Mesenteric fat pad (tissue), 1 donor: Measurements from ENCODE around the gene ATG13. TPM values are rescaled to one million over a fixed set of nuclear protein-coding genes. Genes with fewer than 3 reads are reported as not detected.
"Not testable (repeated sequence)": the region's sequence is repeated elsewhere in the genome, so short reads cannot be mapped to it uniquely, and the experiment has no call there.

Experiments used
- DNase-seq: peaks from one replicate; pipeline ENCODE4 v3.0.0-alpha.2; 2020; ENCODE audit warnings: low spot score
- total RNA-seq: library from RNA; stranded (reverse); fragmentation: NEBNext Ultra II Directional; extraction: Animal tissue kit (Norgen Biotek cat#: 25700); gene quantifications from one replicate; pipeline ENCODE4 v1.2.1, GENCODE V29; 2021
- donor health status: DM: yes; HTN: yes; CAD: no.

ATG13 gene
- total RNA-seq, 1 donor from 2014 or later: 49.7 TPM

DNA sequence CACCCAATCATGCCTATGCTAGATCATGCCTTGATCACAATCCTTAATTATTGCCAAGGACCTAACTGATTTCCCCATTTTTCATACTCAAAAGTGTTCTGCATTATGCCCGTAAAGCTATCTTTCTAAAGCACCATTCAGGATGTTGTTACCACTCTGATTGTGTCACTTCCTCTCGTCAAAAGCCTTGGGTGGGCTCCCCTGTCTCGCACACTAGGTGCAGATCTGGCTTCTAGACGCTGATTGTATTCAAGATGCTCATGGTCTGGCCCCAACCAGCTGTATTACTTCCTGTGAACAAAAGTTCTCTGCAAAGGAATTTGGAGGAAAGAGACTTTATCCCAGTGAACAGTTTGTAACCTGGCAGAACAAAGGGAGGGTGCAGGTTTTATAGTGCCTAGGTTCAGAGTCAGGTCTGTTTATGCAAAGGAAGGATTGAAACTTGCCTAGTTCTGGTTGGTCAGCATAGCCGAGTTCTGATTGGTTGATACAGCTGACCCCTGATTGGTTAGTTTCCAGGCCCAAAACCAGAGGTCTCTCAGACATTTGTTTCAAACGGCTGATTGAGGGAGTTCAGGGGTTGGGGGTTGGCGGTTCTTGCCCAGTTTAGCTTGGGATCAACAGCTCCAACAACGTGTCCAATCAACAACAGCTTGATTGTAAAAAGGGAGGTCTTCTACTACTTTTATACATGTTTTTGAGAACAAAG lies 25.4 kb downstream of the ATG13 start:
- no peak for DNase-seq

DNA sequence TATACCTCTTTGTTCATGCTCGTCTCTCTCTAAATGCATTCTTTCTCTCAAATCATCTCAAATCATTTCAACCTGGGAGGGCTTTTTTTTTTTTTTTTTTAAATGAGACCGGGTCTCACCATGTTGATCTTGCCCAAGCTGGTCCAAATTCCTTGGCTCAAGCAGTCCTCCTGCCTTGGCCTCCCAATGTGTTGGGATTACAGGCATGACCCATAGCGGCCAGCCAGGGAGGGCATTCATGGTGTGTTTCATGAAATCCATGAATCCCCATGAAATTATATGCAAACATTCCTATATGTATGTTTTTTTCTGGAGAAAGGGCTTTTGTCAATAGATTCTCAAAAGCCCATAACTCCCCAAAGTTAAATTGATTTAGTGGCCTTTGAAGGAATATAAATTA lies 26.2 kb downstream of the ATG13 start:
- DNase-seq: no peak

DNA sequence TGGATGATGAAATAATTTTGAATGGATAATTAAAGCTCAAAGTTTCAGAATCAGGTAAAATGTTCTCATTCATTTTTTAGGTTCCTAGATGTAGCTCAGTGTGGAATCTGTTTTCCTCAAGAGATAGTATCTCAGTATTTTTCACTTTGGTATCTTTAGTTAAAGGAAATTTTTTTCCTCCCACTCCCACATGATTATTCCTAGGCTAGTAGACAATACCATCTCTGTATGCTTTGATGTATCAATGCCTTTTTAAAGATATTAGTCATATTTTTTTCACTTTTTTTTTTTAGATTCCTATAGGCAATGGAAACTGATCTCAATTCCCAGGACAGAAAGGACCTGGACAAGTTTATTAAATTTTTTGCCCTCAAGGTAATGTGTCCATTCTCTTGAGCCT lies 26.6 kb downstream of the ATG13 start:
- DNase-seq: no peak

DNA sequence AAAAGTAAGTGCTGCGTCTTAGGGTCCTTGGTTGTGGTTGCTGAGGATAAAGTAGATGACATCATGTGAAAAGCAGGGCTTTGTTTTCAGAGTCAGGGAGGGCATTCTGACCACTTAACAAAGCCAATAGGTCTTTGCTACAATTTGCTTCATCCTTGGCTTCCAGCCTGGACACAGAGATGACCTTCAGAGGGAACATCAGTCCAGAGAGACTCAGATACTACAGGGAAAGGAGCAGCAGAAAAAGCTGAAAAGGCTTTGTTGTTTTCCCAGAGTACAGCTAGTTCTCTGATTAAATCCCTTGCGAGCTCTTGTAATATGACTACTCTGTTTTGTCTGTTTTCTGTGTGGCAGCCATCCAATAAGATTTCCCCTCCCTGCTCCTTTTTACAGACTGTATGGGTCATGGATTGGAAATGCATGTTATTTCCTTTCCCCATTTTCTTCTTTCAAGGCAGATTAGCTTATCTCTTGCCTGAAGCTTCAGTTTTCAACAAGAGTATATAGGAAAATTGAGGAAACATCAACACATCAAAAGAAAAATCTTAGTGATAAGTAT lies 31.9 kb downstream of the ATG13 start:
- DNase-seq: no peak

DNA sequence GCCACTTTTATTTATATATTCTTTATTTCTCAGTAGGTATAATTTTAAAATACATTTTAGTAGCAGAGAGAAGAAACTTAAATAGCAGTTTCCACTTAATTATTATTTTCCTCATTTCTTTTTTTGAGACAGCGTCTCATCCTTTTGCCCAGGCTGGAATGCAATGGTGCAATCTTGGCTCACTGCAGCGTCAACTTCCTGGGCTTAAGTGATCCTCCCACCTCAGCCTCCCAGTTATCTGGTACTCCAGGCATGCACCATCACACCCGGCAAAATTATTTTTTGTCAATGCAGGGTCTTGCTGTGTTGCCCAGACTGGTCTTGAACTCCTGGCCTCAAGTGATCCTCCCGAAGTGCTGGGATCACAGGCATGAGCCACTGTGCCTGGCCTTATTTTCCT lies 38.3 kb downstream of the ATG13 start:
- no peak for DNase-seq

DNA sequence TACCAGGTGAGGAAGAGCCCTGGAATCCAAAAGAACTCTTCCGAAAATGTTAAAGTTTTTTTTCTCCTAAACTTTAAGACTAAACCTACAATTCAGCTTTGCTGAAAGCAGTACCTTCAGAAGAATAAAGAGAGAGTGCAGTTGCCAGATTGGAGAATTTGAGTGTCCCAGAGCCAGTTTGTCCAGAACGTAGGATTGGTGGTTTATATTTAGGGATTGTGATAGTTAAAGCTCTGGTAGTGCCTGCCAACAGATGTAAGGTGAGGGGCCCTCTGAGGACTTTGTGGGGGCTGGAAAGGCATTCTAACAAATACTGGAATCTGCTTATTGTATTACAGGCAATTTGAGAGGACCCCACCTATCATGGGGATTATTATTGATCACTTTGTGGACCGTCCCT lies 39.8 kb downstream of the ATG13 start:
- DNase-seq: no peak

DNA sequence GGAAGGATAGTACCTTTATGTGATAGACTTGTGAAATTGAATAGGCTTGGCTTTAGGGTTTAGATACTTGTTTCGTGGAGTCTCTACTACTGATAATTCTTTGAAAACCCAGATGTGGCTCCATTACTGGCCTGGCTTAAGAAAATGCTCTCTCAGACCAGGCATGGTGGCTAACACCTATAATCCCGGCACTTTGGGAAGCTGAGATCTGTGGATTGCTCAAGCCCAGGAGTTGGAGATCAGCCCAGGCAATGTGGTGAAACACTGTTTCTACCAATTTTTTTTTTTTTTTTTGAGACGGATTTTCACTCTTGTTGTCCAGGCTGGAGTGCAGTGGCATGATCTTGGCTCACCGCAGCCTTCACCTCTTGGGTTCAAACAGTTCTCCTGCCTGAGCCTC lies 40.9 kb downstream of the ATG13 start:
- no peak for DNase-seq

DNA sequence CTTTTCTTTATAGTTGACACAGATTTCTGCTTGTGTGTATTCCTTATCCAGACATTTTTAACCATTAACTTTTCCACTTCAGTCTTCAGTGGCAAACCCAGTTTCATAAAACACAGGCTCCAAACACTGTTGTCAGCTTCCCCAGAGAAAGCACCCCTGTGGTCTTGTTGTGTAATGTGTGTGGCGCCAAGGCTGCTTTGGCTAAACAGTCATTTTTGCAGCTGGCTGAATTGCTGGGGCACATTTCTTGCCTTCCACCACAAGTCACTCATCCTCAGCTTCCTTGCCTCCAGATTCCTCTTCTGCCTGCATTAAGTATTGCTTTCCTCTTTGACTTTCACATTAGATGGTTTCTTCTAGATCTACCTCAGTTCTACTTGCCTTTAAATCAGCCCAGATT lies 42.6 kb downstream of the ATG13 start:
- no peak for DNase-seq

DNA sequence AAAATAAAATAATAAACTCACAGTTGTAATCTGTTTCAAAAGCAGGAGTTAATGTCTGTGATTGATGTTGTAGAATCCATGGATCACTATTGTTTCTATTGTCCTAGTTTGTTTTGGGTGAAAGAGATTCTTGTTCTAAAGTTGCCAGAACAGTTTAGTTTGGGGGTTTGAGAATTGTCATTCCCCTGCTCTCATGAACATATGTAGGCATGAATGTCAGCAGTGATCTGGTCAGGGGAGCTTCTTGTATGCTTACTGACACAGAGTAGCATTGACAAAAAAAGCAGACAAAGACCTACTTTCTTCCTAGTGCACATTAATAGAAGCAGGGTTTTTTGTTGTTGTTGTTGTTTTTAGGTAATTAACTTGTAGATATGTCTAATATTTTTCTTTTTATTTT lies 44.5 kb downstream of the ATG13 start:
- DNase-seq: no peak

DNA sequence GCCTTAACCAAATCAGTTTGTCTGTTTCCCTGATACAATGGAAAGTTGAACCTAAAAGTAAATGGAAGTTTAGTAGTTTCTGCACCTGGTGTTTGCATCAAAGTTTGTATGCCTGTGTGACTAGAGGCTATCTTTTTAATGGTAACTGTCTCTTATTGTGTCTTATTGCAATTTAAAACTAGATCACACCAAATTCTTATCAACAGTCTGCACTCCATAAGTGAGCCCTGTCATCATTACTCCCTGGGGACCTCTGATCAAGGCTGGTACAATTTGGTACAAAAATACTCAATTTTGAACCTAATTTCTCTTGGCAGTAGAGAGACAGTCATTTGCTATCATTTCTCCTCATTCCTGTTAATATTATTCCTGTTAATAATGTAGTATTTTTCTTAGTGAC lies 45.0 kb downstream of the ATG13 start:
- no peak for DNase-seq

DNA sequence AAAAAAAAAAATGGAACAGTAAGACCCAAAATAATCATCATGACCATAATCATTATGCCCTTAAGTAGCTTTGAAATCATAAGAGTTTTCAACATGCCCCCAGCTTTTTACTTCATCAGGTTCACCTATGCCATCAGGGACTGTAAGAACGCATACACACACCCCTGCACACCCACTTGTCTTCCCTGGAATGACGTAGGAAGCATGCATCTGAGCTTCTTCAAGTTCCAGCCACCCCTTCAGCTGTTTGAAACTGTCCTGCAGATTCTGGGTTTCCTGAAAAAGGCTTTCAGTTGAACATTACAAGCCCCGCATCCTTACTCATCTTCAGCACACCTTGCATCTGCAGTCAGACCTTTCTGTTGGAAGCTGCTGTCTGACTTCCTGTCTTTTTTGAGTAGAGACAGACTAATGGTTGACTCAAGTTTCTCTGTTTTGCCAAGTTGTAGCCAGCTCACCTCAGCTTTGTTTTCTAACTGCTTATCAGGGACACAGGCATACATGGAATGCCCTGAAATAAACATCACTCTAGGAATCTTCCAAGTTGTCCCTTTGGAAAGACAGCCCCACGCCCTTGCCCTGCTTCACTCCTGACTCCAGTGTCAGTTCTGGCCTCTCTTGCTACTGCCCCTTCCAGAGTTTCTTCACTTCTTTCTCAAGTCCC lies 46.1 kb downstream of the ATG13 start:
- no peak for DNase-seq

DNA sequence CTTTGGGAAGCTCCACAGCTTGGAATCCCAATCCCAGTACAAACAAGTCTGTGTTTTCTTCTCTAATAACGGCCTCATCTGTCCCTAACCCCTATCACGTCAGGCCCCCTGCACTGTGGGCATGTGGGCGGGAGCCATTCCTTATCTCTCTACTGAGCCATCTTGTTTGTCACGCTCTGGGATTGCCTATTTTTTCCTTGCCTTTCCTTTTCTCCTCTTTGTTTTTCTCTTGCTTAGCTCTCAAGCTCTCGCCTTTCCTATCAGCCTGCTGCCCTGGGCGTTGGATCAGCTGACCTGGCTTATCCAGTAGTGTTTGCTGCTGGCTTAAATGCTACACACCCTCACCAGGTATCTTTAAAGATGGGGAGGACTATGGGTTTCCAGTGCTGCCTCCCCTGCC lies 47.3 kb downstream of the ATG13 start:
- DNase-seq: no peak

DNA sequence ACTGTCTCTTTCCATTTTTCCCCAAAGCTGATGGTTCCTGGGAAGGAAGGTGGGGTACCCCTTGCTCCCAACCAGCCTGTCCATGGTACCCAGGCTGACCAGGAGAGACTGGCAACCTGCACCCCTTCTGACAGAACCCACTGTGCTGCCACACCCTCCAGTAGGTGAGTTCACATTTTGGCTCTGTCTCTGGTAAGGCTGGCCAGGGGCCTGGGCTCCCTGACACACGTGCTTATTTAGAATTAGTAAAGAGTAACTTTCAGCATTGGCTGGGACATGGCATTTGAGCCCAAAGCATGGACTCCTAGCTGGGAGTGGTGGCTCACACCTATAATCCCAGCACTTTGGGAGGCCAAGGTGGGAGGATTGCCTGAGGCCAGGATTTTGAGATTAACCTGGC lies 48.0 kb downstream of the ATG13 start:
- DNase-seq: peak; percentile 57

DNA sequence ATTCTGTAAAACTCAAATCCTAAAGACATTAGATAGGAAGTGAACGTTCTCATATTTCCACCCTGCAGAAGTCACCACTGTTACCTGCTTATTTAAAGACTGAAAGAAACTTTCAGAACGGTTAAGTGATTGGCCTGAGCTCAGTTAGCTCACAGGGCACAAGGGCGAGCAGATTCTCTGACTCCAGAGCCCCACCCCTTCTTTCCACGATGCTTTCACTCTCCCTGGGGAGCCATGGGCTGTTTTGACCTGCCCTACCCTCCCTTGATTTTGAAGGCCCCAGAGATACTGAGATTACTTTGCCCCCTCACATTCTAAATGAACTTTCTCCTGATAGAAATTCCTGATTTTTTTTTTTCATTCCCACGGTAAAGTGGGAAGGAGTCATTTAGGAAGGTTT lies 49.2 kb downstream of the ATG13 start:
- peak; percentile 55 for DNase-seq

DNA sequence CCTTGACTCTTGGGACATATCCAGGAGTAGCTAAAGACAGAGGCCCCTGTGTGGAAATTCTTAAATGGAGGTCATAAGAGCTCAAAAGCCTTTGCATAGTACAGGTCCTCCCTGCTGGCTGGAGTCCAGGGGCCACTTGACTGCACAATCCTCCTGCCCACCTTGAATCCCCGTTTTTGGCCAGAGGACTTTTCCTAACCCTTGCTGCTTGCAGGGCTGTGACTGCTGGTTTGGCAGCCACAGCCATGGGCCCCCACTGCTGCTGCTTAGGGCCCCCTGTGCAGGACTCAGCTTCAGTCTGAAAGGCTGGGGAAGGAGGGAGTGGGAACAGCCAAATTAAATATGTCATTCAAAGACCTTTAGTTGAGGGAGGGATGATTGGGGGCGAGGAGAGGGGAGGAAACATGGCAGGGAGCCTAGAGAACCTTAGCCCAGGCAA lies 49.7 kb downstream of the ATG13 start:
- DNase-seq: peak; percentile 37

DNA sequence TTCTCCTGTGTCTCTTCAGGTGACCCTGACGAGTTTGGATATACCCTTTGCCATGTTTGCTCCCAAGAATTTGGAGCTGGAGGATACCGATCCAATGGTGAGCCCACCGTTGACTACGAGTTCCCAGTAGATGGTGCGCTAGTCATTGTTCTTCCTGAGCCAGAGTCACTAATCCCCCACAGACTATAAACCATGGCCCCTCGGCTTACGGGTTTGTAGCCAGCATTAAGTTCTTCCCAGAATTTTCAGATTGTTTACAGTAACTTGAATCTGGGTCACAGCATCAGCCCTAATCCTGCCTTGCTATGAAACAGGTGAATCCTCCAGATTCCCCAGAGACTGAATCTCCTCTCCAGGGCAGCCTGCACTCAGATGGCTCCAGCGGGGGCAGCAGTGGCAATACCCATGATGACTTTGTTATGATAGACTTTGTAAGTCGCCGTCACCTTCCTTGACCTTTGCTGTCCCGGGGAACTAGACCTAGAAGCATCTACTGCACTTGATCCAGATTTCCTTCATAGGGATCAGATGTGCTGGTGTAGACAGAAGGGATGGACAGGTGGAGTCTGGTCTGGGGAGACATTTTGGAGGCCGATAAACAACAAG lies 51.2 kb downstream of the ATG13 start:
- DNase-seq: peak; percentile 77

DNA sequence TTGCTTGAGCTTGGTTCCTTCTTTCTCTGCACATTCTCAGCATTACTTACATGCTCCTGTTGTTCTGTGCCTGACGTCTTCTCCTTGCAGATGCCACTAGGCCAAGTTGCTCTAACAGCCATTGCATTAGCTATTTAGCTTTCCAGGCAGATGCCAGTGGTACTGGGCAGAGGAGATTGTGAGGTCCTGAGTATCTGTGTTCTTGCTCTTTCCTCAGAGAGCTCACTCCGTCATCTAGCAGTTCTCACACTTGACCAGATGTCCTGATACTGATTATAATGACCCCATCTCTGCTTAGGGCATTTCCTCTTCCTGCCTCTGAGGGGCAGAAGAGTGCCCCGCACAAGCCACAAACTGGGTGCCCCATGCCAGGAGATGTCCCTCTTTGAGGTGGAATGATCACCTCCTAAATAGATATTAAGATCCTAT lies 52.4 kb downstream of the ATG13 start:
- DNase-seq: peak; percentile 37

DNA sequence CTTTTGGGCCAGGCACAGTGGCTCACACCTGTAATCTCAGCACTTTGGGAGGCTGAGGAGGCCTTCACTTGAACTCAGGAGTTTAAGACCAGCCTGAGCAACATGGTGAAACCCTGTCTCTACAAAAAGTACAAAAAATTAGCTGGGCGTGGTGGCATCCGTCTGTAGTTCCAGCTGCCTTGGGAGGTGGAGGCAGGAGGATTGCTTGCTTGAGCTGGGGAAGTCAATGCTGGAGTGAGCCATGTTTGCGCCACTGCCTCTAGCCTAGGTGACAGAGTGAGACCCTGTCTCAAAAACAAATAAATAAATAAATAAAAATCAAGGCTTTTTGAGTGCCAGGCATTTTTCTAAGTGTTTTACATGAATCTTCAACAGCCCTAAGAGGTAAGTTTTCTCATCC lies 53.2 kb downstream of the ATG13 start:
- not testable (repeated sequence) for DNase-seq

DNA sequence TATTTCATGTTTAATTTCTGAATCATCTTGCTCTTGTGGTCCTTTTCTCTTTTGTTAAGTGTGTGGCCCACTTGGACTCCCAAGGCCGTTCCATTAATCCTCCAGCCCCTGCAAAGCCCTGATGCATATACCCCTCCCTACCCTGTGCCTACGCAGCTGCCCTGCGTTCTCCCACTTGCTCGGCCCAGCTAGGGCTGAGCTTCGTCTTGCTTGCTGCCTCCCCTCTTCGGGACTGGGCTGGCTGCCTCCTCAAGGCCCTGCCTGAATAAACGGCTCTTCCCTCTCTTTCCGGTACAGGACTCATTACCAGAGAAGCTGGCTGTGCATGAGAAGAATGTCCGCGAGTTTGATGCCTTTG lies 54.6 kb downstream of the ATG13 start:
- DNase-seq: no peak

DNA sequence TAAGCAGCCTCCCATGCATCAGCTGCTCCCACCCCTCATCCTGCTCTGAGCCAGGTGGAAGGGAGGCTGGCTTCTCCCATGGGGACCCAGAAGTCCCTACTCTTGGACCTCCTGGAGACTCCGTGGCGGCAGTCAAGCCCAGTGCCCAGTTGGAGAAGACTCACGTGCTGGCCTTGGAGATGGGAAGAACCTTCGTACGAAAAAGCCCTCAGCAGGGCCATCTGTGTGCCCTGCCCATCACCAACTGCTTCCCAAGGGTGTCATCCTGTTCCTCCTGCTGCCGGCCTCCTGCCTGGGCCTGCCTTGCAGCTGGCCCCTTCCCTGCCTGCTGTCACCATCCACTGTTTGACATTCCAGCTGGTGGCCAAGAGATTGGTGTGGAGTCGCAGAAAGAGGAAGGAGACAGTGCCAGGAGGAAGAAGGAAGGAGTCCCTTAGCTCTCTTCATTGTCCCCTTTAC lies 55.1 kb downstream of the ATG13 start:
- DNase-seq: no peak

DNA sequence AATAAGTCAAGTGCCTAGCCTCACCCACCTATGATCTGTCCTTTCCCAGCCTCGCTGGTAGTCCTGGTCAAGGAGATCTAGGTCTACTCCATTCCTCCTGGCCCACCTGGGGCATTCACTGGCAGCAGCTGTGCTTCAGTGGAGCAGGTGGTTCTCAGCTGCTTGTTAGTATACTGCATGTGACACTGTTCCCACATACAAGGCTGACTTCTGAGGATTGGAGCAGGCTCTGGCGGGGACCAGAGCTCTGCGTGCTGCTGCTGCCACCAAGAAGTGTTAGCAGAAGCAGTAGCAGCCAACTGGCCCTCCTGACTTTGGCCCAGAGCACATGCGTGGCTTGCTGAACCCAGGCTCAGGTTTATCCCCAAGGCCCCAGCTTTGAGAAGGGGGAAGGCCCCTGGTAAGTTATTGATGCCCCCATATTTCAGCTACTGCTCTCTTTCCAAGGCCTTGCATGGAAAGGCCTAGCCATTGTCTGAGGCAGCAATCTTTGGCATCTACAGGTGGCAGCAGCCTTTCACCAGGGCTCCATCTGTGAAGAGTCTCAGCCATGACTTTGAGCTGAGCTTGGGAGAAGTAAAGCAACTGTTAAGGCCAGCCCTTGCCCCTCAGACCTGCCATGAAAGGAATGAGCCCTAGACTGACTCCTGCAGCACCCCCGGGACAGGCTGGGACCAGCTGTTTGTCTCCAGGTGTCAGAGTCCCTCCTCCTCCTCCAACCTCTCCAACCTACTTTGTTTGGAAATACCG lies 56.5 kb downstream of the ATG13 start:
- DNase-seq: no peak
